ENCODE data around the gene GALNT18. TPM values are rescaled to one million over a fixed set of nuclear protein-coding genes. Genes with fewer than 3 reads are reported as not detected.

Gene GALNT18
- total RNA-seq, 6 experiments from 2014 or later: 3.7 to 11.4 (median 7.8) TPM

DNA sequence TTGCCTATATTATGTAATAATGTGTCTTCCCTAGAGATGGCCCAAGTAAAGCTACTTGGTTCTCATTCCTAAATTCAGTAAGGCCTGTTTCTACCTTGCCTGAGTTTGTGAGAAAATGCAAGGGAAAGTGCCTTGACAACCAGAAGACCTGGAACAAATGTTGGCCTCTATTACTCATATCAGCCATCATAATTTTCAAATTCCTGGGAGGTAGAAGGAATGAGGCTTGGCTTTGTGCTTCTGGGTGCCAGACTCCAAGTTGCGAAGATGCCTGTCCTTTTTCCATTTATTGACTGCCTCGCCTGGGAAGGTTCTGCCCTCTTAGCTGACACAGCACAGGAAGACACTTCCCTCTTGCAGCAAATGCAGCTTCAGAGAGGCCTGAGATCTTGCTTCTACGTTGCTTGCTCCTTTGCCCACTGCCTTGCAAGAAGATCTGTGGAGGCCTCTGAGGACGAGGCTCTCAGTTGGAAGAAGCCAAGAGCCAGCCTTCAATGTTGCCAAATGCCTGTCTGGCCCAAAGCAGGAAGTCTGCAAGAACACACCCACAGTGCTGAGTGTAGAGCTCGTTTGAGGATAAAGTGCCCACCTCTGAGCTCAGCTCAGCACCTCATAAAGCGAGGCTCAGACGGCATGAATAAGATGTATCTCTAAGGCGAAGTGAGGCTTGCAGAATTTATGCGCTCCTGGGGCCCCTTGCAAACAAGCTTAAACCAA lies 120.1 kb downstream of the GALNT18 start:
- TF ChIP-seq, protein P1, sequence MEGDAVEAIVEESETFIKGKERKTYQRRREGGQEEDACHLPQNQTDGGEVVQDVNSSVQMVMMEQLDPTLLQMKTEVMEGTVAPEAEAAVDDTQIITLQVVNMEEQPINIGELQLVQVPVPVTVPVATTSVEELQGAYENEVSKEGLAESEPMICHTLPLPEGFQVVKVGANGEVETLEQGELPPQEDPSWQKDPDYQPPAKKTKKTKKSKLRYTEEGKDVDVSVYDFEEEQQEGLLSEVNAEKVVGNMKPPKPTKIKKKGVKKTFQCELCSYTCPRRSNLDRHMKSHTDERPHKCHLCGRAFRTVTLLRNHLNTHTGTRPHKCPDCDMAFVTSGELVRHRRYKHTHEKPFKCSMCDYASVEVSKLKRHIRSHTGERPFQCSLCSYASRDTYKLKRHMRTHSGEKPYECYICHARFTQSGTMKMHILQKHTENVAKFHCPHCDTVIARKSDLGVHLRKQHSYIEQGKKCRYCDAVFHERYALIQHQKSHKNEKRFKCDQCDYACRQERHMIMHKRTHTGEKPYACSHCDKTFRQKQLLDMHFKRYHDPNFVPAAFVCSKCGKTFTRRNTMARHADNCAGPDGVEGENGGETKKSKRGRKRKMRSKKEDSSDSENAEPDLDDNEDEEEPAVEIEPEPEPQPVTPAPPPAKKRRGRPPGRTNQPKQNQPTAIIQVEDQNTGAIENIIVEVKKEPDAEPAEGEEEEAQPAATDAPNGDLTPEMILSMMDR (IDR thresholded peaks at IDR 0.05): no peak
- no peak for TF ChIP-seq POLR2A (IDR thresholded peaks at IDR 0.05)
- H3K4me3 ChIP-seq: no peak overlapping the region
- peak; percentile 8 to 46 (median 26) for ATAC-seq
- no peaks in the 10 kb centered on the region for H3K9me3 ChIP-seq
- no peaks in the 10 kb centered on the region for H3K27me3 ChIP-seq
- 70% methylated on average over 8 of the region's 9 CpGs for WGBS (ENCODE audit: insufficient coverage, low coverage, low lambda C conversion rate, missing lambda C conversion rate)
- H3K36me3 ChIP-seq: no peaks in the 10 kb centered on the region
- intact Hi-C loops (cut with DNase I): no loop called here
- peaks cover 0 to 16% (median 2%) of the 10 kb centered on the region in 4 donors for H3K4me1 ChIP-seq
- H3K27ac ChIP-seq: no peak overlapping the region
- DNase-seq: no peak

DNA sequence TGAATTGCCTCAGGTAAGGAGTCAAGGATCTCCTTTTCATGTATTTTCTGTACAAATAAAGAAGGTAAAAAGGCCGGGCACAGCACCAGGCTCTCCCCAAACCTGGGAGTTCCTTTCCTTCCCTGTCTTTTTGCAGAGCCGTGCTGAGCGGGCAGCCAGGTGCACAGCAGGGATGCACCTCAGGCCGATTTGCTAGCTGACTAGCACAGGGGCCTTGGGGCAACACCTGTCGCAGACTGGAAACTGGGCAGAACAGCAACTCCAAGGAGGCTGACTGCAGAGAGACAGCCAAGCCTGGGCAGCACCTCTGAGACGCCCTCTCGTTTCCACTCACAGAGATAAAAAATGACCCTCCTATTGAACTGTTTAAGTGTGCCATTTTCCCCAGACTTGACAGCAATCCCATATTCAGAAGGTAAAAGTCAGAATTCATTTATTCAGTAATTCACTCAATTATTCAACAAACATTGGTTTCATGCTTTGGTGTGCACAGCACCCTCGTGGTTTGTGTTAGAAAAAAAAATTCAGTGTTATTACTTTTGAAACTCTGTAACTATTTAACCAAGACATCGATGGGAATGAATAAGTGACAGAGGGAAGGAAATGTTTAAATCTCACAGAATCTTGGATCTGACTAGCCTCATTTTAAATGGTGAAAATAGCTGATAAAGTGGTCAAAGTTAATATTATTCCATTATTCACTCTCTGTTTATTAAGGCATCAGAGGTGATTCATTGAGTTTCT lies 120.9 kb downstream of the GALNT18 start:
- no peak overlapping the region for H3K4me3 ChIP-seq
- WGBS (ENCODE audit: insufficient coverage, low coverage, low lambda C conversion rate, missing lambda C conversion rate): 57% methylated on average over 7 of the region's 9 CpGs
- no peaks in the 10 kb centered on the region for H3K27me3 ChIP-seq
- peaks cover 0 to 16% (median 2%) of the 10 kb centered on the region in 4 donors for H3K4me1 ChIP-seq
- TF ChIP-seq, protein P1 (IDR thresholded peaks at IDR 0.05): no peak
- no peak for TF ChIP-seq POLR2A (IDR thresholded peaks at IDR 0.05)
- no peak overlapping the region for H3K27ac ChIP-seq
- intact Hi-C loops (cut with DNase I): no loop called here
- ATAC-seq: no peak
- no peaks in the 10 kb centered on the region for H3K36me3 ChIP-seq
- H3K9me3 ChIP-seq: no peaks in the 10 kb centered on the region
- DNase-seq: no peak

DNA sequence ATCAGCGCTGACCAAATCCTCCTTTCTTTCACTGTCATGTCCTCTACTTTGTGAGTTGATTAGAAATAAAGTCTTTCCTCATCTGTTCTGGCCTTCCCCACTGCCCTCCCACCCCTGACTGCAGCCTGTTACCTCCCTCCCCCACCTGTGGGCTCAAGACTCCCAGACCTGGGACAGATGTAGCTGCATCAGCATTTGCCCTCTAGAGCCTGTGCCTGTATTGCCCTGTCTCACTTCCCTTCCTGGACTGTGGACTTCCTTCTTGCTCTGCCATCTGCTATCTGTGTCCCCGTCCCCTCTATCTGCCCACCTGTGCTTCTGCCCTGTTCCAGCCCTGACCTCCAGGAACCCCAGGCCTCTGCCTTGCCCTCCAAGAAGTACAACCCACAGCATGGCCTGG lies 122.5 kb downstream of the GALNT18 start:
- Histone ChIP-seq H3K4me1 (peaks cover 0 to 16% (median 2%) of the 10 kb centered on the region in 4 donors), H3K27me3 (no peaks in the 10 kb centered on the region), H3K36me3 (no peaks in the 10 kb centered on the region), H3K4me3 (no peak overlapping the region), H3K27ac (no peak overlapping the region), H3K9me3 (no peaks in the 10 kb centered on the region)
- 80% methylated on average over 1 of the region's 2 CpGs for WGBS (ENCODE audit: insufficient coverage, low coverage, low lambda C conversion rate, missing lambda C conversion rate)
- DNase-seq (no peak), ATAC-seq (no peak)
- TF ChIP-seq, protein P1 (IDR thresholded peaks at IDR 0.05): no peak
- no peak for TF ChIP-seq POLR2A (IDR thresholded peaks at IDR 0.05)
- intact Hi-C loops (cut with DNase I): no loop called here

DNA sequence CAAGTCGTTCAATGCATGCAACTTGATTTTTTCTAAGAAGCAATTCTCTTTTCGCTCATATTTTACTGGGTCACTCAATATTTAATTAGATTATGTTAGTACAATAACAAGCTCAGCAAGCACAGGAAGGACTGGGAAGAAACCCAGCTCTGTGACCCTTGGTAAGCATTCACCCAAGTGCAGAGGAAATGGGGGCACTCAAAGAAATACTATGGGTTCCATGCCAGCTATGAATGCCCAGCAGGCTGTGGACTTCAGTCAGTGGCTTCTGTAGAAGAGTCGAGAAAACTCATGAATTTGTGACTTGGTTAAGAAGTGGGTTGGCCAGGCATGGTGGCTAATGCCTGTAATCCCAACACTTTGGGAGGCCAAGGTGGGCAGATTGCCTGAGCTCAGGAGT lies 123.6 kb downstream of the GALNT18 start:
- Histone ChIP-seq H3K4me3 (no peak overlapping the region), H3K9me3 (no peaks in the 10 kb centered on the region), H3K36me3 (no peaks in the 10 kb centered on the region), H3K27me3 (no peaks in the 10 kb centered on the region), H3K27ac (no peak overlapping the region), H3K4me1 (peaks cover 0 to 16% (median 2%) of the 10 kb centered on the region in 4 donors)
- intact Hi-C loops (cut with DNase I): no loop called here
- DNase-seq (no peak), ATAC-seq (no peak)
- 73% methylated on average over 3 of the region's 3 CpGs for WGBS (ENCODE audit: insufficient coverage, low coverage, low lambda C conversion rate, missing lambda C conversion rate)
- TF ChIP-seq, protein P1 (IDR thresholded peaks at IDR 0.05): no peak
- no peak for TF ChIP-seq POLR2A (IDR thresholded peaks at IDR 0.05)

All from right lobe of liver (tissue), 6 donors.